Measurements from ENCODE around the gene NDST3.
"Not testable (repeated sequence)": the region's sequence is repeated elsewhere in the genome, so short reads cannot be mapped to it uniquely, and the experiment has no call there.

The NDST3 gene

DNA sequence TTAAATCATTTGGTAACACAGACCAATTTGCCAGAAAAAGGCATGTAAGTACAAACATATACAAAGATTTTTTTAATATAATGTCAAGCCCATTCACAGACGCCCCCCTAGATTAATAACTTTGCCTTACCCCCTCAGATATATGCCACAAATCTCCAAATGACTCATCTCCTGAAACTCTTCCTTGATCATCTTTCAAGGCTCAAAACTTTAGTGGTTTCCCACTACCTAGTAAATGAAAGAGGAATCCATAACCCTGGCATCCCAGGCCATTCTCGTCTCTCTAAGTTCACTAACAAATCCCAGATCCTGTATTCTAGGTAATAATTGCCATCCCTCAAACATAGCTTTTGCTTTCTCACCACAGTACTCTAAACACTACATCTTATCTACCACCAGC lies 256.7 kb downstream of the NDST3 start:
- TF ChIP-seq, protein P1, sequence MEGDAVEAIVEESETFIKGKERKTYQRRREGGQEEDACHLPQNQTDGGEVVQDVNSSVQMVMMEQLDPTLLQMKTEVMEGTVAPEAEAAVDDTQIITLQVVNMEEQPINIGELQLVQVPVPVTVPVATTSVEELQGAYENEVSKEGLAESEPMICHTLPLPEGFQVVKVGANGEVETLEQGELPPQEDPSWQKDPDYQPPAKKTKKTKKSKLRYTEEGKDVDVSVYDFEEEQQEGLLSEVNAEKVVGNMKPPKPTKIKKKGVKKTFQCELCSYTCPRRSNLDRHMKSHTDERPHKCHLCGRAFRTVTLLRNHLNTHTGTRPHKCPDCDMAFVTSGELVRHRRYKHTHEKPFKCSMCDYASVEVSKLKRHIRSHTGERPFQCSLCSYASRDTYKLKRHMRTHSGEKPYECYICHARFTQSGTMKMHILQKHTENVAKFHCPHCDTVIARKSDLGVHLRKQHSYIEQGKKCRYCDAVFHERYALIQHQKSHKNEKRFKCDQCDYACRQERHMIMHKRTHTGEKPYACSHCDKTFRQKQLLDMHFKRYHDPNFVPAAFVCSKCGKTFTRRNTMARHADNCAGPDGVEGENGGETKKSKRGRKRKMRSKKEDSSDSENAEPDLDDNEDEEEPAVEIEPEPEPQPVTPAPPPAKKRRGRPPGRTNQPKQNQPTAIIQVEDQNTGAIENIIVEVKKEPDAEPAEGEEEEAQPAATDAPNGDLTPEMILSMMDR (conservative IDR thresholded peaks at IDR 0.05; ENCODE audit: control insufficient read depth, insufficient read depth, low read depth, low read length), result no peak

DNA sequence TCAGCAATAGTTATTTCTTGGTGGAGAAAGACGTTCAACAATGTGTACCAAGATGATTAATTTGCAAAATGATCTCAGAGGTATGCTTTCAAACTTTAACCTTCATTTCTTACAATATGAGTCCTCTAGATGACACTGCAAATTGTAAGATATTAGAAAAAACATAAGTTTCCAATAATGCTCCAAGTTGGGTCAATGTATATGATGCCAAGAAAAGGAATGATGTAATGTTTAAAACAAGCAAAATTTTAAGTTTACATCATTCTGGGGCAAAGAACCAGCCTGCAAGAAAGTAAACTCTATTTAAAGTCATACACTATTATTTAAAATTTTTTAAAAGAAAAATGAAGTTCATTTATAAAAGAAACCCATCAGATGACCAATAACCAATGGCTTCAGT lies 262.4 kb downstream of the NDST3 start:
- H3K4me3 ChIP-seq (ENCODE audit: control insufficient read depth, low read depth, low read length), result no peak overlapping the region
- TF ChIP-seq, protein P1 (conservative IDR thresholded peaks at IDR 0.05; ENCODE audit: control insufficient read depth, insufficient read depth, low read depth, low read length), result no peak
- no peak for DNase-seq (ENCODE audit: low read depth)

More for the DNA sequence above, 256.7 kb downstream of the NDST3 start:
- no peak for DNase-seq (ENCODE audit: low read depth)
- H3K4me3 ChIP-seq (ENCODE audit: control insufficient read depth, low read depth, low read length), result no peak overlapping the region

DNA sequence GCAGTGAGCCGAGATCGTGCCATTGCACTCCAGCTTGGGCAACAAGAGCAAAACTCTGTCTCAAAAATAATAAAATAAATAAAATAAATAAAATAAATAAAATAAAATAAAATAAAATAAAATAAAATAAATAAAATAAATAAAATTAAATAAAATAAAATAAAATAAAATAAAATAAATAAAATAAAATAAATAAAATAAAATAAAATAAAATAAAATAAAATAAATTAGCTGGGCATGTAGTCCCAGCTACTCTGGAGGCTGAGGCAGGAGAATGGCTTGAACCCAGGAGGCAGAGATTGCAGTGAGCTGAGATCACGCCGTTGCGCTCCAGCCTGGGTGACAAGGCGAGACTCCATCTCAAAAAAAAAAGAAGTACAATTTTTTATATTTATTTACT lies 265.3 kb downstream of the NDST3 start:
- DNase-seq (ENCODE audit: low read depth); H3K4me3 ChIP-seq (ENCODE audit: control insufficient read depth, low read depth, low read length): not testable (repeated sequence)

DNA sequence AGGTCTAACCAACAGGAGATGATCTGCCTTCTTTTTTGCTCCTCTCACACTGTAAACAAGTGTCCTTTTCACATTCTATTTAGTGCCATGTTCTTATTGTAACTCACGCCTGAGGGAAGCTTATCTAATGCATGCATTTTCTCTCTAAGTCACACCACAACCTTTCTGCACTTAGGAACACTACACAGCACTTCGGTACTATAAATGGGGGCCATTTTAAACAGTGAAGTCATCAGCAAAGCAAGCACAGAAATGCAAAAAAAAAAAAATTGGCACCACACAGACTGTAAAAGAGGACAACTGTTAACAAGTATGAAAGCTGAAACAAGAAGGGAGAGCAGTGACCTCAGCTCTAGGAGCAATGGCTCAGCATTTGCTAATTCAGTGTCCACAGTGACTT lies 273.4 kb downstream of the NDST3 start:
- TF ChIP-seq, protein P1 (conservative IDR thresholded peaks at IDR 0.05; ENCODE audit: control insufficient read depth, insufficient read depth, low read depth, low read length), result no peak
- DNase-seq (ENCODE audit: low read depth), result no peak

More for the DNA sequence above, 273.4 kb downstream of the NDST3 start:
- H3K4me3 ChIP-seq (ENCODE audit: control insufficient read depth, low read depth, low read length), result no peak overlapping the region

Data from fibroblast of mammary gland (primary cell).